NK-92 (cell line): ENCODE data around the gene PAXIP1.

ENCODE experiments used
- DNase-seq: peaks from one replicate; lab custom pipeline; 2025; ENCODE audit not compliant: unreplicated experiment; lab: John Stamatoyannopoulos, UW

PAXIP1 gene

GRCh38 chr7:154997840-154998370, 5.0 kb downstream of the PAXIP1 start:
- DNase-seq = no peak

GRCh38 chr7:154996756-154997155, 6.2 kb downstream of the PAXIP1 start:
- no peak for DNase-seq

- DNase-seq = no peak
Measured at GRCh38 chr7:154996101-154996500, 6.8 kb downstream of the PAXIP1 start.

GRCh38 chr7:154994996-154995395, 7.9 kb downstream of the PAXIP1 start:
- DNase-seq = no peak

- no peak for DNase-seq
Measured at GRCh38 chr7:154990964-154991540, 11.9 kb downstream of the PAXIP1 start.

- no peak for DNase-seq
Measured at GRCh38 chr7:154987571-154987970, 15.4 kb downstream of the PAXIP1 start.

- no peak for DNase-seq
Measured at GRCh38 chr7:154986200-154986945, 16.6 kb downstream of the PAXIP1 start.

- no peak for DNase-seq
Measured at GRCh38 chr7:154985230-154985629, 17.7 kb downstream of the PAXIP1 start.

GRCh38 chr7:154984601-154985188, 18.2 kb downstream of the PAXIP1 start:
- no peak for DNase-seq

GRCh38 chr7:154978017-154978416, 24.9 kb downstream of the PAXIP1 start:
- no peak for DNase-seq

- DNase-seq = no peak
Measured at GRCh38 chr7:154977250-154977649, 25.7 kb downstream of the PAXIP1 start.

GRCh38 chr7:154976844-154977243, 26.1 kb downstream of the PAXIP1 start:
- DNase-seq = no peak

GRCh38 chr7:154975984-154976383, 26.9 kb downstream of the PAXIP1 start:
- DNase-seq = no peak

- no peak for DNase-seq
Measured at GRCh38 chr7:154973381-154973780, 29.5 kb downstream of the PAXIP1 start.

- no peak for DNase-seq
Measured at GRCh38 chr7:154968336-154969001, 34.5 kb downstream of the PAXIP1 start.

- no peak for DNase-seq
Measured at GRCh38 chr7:154967401-154967955, 35.4 kb downstream of the PAXIP1 start.

GRCh38 chr7:154965014-154965413, 37.9 kb downstream of the PAXIP1 start:
- DNase-seq = no peak

GRCh38 chr7:154960063-154960790, 42.7 kb downstream of the PAXIP1 start:
- no peak for DNase-seq

- DNase-seq = no peak
Measured at GRCh38 chr7:154956427-154956826, 46.5 kb downstream of the PAXIP1 start.

- DNase-seq = no peak
Measured at GRCh38 chr7:154953006-154953684, 49.8 kb downstream of the PAXIP1 start.
